Neural crest cell (in vitro differentiated cells): ENCODE data around the gene DIP2C. TPM values are rescaled to one million over a fixed set of nuclear protein-coding genes. Genes with fewer than 3 reads are reported as not detected.
"Not testable (repeated sequence)": the region's sequence is repeated elsewhere in the genome, so short reads cannot be mapped to it uniquely, and the experiment has no call there.

ENCODE experiments used
- DNase-seq: peaks from one replicate; pipeline ENCODE4 v3.0.0; 2021; ENCODE audit warnings: low read depth, mixed read lengths, low spot score
- H3K27ac Mint-ChIP-seq: one replicate; pipeline ENCODE4 v1.8.0; 2021; ENCODE audit warnings: mild to moderate bottlenecking, mixed read lengths; ENCODE audit not compliant: unreplicated experiment
- H3K27me3 Mint-ChIP-seq: 2 replicates; pipeline ENCODE4 v1.8.0; 2021; ENCODE audit warnings: low read depth, mild to moderate bottlenecking, mixed read lengths
- H3K36me3 Mint-ChIP-seq: 2 replicates; pipeline ENCODE4 v1.8.0; 2021; ENCODE audit warnings: low read depth, mild to moderate bottlenecking, mixed read lengths
- H3K4me1 Mint-ChIP-seq: 2 replicates; pipeline ENCODE4 v1.8.0; 2021; ENCODE audit warnings: mixed read lengths
- H3K4me3 Mint-ChIP-seq: one replicate; pipeline ENCODE4 v1.8.0; 2021; ENCODE audit warnings: mild to moderate bottlenecking, mixed read lengths
- H3K9me3 Mint-ChIP-seq: 2 replicates; pipeline ENCODE4 v1.8.0; 2021; ENCODE audit warnings: mixed read lengths
- CTCF ChIP-seq: fragments of 200-600 bp; sonication (generic); conservative IDR thresholded peaks from 2 replicates; pipeline ENCODE4 v1.5.0; 2021; ENCODE audit warnings: antibody characterized with exemption, mild to moderate bottlenecking
- total RNA-seq: library from RNA; stranded (reverse); gene quantifications from 2 replicates; pipeline ENCODE4 v1.2.1, GENCODE V29; 2021

The DIP2C gene
- total RNA-seq, 1 donor from 2014 or later, result 21.7 TPM

- Mint-ChIP-seq H3K27ac (no peak overlapping the region), H3K9me3 (peaks cover 4% of the 10 kb centered on the region), H3K36me3 (peaks cover 39% of the 10 kb centered on the region), H3K4me3 (no peak overlapping the region), H3K27me3 (no peaks in the 10 kb centered on the region), H3K4me1 (no peaks in the 10 kb centered on the region)
- DNase-seq, result no peak
- TF ChIP-seq CTCF, result no peak
Observed at GRCh38 chr10:349081-349480, 340.4 kb downstream of the DIP2C start.

DNA sequence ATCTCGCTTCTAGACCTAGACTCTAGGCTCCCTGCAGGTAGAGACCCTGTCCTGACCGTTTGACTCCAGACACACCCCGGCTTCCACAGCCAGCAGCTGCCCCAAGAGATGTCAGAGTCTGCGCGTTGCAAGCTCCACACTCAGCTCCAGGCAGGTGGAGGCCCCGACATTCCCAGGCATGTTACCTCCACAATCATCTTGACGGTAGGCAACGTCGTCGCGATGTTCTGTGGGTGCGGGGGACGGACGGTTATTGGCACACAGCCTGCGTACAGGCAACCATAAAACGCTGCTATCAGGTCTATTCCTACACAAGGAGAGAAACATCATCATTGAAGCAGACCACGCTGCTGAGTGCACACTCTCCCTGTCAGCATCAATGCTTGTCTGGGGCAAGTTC, 341.0 kb downstream of the DIP2C start:
- H3K9me3 Mint-ChIP-seq, result peaks cover 4% of the 10 kb centered on the region
- no peak overlapping the region for H3K4me3 Mint-ChIP-seq
- no peak overlapping the region for H3K27ac Mint-ChIP-seq
- no peaks in the 10 kb centered on the region for H3K27me3 Mint-ChIP-seq
- H3K36me3 Mint-ChIP-seq, result peaks cover 34% of the 10 kb centered on the region
- H3K4me1 Mint-ChIP-seq, result no peaks in the 10 kb centered on the region
- TF ChIP-seq CTCF, result no peak
- no peak for DNase-seq

DNA sequence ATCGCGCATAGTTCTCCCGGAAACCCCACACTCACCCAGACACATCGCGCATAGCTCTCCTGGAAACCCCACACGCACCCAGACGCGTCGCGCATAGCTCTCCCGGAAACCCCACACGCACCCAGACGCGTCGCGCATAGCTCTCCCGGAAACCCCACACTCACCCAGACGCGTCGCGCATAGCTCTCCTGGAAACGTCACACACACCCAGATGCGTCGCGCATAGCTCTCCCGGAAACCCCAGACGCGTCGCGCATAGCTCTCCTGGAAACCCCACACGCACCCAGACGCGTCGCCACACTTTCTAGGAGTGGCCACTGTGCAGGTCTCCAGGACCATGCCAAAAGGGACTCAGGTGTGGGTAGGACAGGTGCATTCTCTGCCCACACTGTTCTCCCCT, 341.7 kb downstream of the DIP2C start:
- DNase-seq, H3K27me3 Mint-ChIP-seq, H3K27ac Mint-ChIP-seq, H3K4me3 Mint-ChIP-seq, H3K9me3 Mint-ChIP-seq, H3K4me1 Mint-ChIP-seq: not testable (repeated sequence)
- H3K36me3 Mint-ChIP-seq, result peaks cover 33% of the 10 kb centered on the region

DNA sequence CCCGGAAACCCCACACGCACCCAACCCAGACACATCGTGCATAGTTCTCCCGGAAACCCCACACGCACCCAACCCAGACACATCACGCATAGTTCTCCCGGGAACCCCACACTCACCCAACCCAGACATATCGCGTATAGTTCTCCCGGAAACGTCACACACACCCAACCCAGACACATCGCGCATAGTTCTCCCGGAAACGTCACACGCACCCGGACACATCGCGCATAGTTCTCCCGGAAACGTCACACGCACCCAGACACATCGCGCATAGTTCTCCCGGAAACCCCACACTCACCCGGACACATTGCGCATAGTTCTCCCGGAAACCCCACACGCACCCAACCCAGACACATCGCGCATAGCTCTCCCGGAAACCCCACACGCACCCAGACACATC, 342.3 kb downstream of the DIP2C start:
- not testable (repeated sequence) for H3K9me3 Mint-ChIP-seq, H3K27me3 Mint-ChIP-seq, H3K4me3 Mint-ChIP-seq, H3K4me1 Mint-ChIP-seq, DNase-seq, H3K27ac Mint-ChIP-seq
- H3K36me3 Mint-ChIP-seq, result peaks cover 32% of the 10 kb centered on the region

- H3K4me1 Mint-ChIP-seq, result no peaks in the 10 kb centered on the region
- DNase-seq, result no peak
- peaks cover 27% of the 10 kb centered on the region for H3K36me3 Mint-ChIP-seq
- no peak for TF ChIP-seq CTCF
- H3K27me3 Mint-ChIP-seq, result no peaks in the 10 kb centered on the region
- no peak overlapping the region for H3K4me3 Mint-ChIP-seq
- peaks cover 4% of the 10 kb centered on the region for H3K9me3 Mint-ChIP-seq
- H3K27ac Mint-ChIP-seq, result no peak overlapping the region
Observed at GRCh38 chr10:344582-345200, 344.8 kb downstream of the DIP2C start.

DNA sequence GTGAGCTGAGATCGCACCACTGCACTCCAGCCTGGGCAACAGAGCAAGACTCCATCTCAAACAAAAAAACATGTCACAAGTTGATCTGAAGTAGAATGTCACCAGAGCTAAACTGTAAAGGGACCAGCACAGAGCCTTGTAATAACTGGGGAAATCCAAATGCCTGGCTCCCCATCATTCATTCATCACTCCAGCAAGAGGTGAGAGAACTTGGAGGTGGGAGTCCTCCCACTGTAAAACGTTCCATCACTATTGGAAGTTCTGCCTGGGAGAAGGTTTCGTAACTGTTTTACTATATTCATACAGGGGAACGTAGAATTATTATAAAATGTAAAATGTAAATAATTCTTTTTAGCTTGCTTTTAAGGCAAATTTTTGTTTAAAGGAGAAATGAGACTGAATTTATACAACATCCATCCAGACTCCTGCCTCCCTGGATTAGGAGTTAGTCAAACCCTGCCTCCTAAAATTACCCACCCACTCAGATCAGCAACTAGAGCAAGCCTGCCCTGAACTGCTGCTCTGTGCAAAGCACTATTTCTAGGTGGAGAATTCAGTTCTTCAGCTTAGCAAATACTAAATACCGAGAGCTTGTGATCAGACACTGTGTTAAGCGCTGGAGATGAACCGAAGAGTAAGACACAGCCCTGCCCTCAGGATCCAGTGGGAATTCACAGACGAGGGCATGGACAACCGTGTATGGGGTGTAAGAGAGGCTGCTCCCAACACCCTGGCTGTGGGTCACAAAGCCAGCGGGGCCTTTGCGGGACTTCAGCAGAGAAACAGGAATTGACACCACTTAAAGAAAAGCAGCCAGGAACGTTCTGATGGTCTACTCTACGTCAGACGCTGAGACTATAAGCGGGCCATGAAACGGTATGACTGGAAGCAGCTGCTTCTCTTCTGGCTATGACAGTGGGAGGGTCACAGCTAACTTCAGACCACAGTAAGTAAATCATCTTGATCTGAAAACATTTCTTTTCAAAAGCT, 345.9 kb downstream of the DIP2C start:
- no peak for DNase-seq
- TF ChIP-seq CTCF, result no peak
- Mint-ChIP-seq H3K27ac (no peak overlapping the region), H3K4me3 (no peak overlapping the region), H3K36me3 (peaks cover 18% of the 10 kb centered on the region), H3K4me1 (no peaks in the 10 kb centered on the region), H3K27me3 (no peaks in the 10 kb centered on the region), H3K9me3 (peaks cover 4% of the 10 kb centered on the region)
